ELF-1 (cell line): Measurements from ENCODE around the gene ATP23.

Source experiments
- DNase-seq: peaks from one replicate; pipeline ENCODE4 v3.0.0-alpha.2; 2016; ENCODE audit warnings: low read depth, low spot score

Gene ATP23

DNA sequence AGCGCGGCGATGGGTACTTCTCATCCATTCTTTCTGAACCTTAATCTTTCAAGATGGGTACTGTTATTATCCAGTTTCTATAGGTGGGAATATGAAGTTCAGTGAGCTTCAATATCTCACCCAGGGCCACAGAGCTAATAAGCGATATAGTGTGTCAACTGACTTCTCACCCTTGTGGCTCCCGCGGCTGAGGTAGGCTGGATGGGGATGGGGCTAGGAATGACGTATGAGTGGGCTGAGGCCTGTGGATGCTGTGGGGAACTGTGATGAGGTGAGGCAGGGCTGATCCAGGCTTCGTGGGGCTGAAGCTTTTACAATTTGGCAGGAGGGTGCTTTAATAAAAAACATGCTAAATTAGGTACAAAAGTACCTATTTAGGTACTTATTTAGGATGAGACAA is 32.9 kb upstream of the ATP23 start:
- no peak for DNase-seq

DNA sequence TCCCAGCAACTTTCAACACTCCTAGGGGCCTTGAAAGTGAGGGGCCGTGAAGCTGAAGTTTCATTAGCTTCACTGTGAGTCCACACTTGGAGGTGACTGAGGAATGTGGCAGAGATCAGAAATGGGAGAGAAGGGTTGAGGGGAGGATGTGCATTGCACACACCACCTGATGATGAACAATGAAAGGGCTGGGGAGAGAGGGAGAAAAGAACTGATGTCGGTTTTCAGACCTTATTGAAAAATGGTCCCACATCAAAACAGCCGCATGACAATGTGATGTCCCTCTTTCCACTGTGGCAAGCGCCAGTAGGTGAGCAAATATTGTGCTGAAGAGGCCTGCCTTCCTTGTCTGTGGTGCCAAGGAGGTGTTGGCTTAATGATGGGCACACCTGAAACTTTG is 32.3 kb upstream of the ATP23 start:
- no peak for DNase-seq

DNA sequence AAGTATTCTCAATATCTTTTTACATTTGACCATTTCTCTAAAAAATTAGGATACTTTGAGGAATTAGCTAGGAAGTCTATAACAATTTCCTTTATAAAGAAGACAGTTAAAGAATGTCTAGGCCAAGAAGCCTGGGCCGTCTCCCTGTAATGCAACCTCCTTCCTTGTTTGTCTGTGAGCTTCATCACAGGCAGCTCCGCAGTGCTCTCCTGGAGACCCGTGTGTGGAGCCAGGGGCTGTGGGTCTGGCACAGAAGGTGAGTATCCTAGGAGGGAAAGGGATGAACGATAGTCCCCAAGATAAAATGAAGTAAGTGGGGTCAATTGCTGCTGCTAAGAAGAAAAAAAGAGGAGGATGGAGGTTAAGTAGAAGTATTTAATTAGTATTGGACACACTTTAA is 31.8 kb upstream of the ATP23 start:
- DNase-seq, result no peak

GRCh38 chr12:57918147-57918546 is 23.2 kb upstream of the ATP23 start:
- DNase-seq, result no peak

- no peak for DNase-seq
Measured at GRCh38 chr12:57927086-57927485, 14.3 kb upstream of the ATP23 start.

GRCh38 chr12:57929092-57929830 is 12.1 kb upstream of the ATP23 start:
- no peak for DNase-seq

DNA sequence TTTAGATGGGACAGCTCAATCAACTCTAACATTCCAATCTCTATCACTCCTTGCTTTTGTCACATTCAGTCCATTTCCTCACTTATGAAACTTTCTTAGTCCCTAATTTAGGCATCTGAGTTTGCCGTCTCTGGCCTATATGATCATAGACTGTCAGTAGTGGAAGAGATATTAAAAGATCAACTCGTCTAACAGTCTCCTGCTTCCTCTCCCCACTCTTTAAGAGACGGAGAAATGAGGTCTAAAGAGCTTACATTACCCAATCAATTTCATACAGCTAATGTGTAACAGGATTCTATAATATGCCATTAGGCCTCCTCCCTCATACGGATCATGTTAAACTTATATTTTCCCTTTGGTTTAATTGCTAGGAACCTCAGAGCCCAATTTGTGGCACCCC is 6.5 kb upstream of the ATP23 start:
- no peak for DNase-seq

GRCh38 chr12:57935331-57935730 is 6.0 kb upstream of the ATP23 start:
- no peak for DNase-seq

DNA sequence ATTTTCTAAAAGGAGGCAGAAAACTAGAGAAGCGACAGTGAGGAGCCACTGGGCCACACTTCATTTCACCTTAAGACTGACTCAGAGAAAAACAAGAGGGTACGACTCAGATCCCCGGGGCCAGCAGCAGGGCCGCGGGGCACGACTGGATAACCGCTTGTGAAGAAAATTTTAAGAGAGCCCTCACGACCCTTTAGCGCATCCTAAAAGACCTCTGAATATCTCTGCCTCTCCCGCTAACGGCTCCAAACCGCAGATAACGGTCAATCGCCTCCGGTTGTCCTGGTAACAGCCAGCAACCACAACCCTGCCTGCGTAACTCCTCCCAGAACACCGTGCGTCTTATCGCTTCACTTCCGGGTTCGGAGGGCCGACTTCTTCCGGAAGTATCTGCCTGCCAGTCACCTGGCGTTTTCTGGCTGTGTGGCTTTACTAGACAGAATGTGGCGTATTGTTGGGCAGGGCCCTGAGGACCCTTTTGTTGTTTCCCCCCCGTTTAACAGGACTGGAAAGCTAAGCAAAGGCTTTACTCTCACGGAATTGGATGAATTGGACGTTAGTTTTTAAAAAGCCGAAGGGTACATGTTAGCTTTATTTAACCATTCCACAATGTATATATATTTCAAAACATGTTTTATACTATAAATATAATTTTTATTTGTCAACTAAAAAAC is 5.4 kb upstream of the ATP23 start:
- DNase-seq, result peak; percentile 95

- DNase-seq, result no peak
Measured at GRCh38 chr12:57936513-57936883, 4.9 kb upstream of the ATP23 start.

DNA sequence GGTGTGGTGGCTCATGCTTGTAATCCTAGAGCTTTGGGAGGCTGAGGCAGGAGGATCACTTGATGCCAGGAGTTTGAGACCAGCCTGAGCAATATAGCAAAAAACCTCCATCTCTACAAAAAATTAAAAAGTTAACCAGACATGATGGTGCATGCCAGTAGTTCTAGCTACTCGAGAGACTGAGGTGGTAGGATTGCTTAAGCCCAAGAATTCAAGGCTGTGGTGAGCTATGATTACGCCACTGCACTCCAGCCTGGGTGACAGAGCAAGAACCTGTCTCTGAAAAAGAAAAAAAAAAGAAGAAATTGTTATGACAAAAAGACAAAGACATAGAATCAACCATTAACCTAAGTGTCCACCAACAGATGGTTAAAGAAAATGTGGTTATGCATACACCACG is 2.1 kb upstream of the ATP23 start:
- no peak for DNase-seq

DNA sequence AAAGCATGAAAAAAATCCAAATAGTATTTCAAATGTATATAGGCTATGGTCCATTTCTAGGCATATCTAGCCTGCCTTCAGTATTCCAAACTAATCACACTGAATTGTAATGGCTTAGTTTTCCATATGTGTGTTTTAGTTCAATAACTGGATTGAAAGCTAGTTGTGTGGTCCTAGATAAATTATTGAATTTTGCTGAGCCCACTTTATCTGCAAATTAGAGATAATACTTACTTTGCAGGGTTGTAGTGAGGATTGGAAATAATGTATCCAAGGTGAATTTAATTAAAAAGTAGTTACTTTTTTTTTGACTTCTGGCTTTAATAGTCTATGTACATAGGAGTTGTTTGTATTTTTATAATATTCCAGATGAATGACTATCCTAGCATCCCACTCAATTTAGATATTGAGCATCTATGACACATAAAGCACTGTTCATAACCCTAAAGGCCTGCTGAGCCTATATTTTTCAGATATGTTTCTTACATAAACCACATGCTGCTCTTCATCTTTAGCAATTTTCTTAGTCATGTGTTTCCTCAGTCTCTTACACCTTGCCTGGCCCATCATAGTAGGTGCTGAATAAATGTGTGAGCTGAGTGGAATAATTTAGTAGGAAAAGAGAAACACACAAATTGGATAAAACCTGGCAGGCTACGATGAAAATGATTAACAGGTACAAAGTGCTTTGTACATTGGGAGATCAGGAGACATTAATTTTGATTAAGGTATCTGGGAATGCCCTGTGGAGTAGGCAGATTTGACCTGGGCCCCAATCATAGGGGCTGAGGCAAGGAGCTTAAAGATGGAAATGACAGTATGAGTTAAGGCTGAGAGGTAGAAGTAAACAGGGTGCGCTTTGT is 1.1 kb upstream of the ATP23 start:
- DNase-seq, result no peak

- no peak for DNase-seq
Measured at GRCh38 chr12:57940915-57941164, 527 bp upstream of the ATP23 start.

- no peak for DNase-seq
Measured at GRCh38 chr12:57943438-57944080, 2.2 kb downstream of the ATP23 start.

GRCh38 chr12:57944313-57945023 is 3.1 kb downstream of the ATP23 start:
- no peak for DNase-seq

DNA sequence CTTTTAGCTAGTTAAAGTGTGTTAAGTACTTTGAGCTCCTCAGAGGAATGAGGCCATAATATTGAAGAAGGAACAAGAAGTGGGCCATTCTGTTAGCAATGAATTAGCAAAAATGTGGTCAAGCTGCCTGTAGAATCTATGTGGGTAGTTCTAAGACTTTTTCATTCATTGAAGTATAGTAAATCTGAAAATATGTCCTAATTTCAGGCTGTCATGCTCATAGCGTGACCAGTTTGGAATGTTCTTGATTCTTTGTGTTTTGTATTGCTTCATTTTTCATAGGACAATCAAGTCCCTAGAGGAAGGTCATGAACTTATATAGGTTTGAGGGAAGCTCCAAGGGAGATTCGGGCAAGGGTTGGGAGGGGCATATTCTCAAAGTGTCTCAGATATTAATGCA is 11.4 kb downstream of the ATP23 start:
- no peak for DNase-seq

- no peak for DNase-seq
Measured at GRCh38 chr12:57954768-57955167, 13.4 kb downstream of the ATP23 start.

- no peak for DNase-seq
Measured at GRCh38 chr12:57958061-57958657, 16.8 kb downstream of the ATP23 start.

- no peak for DNase-seq
Measured at GRCh38 chr12:57964421-57964820, 23.1 kb downstream of the ATP23 start.

GRCh38 chr12:57965766-57966165 is 24.4 kb downstream of the ATP23 start:
- DNase-seq, result no peak

DNA sequence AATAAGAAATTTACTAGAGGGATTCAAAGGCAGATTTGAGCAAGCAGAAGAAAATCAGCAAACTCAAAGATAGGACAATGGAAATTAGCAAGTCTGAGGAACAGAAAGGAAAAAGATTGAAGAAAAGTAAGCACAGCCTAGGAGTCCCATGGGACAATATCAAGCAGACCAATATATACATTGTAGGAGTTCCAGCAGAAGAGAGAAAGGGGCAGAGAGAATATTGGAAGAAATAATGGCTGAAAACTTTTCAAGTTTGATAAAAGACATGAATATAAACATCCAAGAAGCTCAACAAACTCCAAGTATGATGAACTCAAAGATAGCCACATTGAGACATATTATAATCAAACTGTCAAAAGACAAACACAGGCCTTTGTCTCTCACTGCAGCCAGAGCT is 25.2 kb downstream of the ATP23 start:
- no peak for DNase-seq
